Activated T-helper 9 cell treated with anti-CD3 and anti-CD28 coated beads, Interleukin-2, amount 50 U/mL, for 16 hours (primary cell): ENCODE results near the gene ATG7.
"Not testable (repeated sequence)": the region's sequence is repeated elsewhere in the genome, so short reads cannot be mapped to it uniquely, and the experiment has no call there.

ENCODE experiments used
- DNase-seq: peaks from one replicate; pipeline ENCODE4 v3.0.0-alpha.2; 2020; ENCODE audit warnings: low read depth

ATG7 gene

DNA sequence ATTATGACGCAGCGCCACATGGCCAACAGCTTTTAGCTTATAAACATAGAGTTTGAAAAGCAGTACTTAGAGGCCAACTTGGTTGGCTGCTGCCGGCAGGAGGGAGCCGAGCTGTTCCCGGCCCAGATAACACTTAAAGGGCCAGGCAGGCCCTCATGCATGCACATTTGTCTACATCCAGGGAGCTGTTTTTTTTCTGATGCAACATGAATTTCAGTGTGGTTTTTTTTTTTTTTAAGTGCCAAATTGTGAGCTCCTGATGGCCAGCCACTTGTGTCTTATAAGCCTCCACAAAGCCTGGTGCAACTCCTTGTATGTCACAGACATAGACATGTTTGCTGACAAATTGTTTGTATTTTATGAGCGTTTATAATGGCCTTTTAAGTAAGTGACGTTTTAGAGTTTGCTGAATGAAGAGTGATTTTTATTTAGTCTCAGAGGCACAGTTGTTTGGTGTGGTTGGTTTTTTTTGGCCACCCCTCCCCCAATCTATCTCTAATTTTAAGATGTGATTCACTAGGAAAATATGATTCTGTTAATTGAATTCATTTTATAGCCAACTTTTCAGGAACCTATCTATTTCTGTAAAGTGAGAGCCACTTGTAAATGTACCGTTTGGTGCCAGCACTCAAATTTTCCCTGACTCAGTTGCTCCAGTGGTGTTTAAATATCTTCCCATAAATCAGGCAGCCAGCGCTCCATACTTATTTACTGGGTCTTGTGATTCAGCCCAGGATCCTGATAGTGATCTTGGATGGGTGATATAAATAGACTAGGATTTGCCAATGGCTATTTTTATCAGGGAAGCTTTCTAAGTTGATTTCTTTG lies 237.2 kb downstream of the ATG7 start:
- DNase-seq: no peak

DNA sequence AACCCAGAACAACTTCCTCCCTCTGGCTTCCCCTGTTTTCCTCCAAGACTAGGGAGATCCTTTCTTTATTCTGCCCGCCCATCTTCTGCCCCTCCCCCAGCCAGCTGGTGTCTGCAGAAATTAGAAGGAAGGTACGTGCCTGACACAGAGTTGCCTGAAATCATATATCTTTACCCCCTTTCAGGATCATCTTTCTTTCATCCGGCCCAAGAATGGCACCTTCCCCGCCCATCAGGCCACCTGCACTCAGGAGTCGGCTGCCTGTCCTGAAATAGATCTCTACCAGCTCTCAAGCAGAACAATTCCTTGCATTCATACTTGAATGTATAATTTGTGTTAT lies 237.8 kb downstream of the ATG7 start:
- no peak for DNase-seq

DNA sequence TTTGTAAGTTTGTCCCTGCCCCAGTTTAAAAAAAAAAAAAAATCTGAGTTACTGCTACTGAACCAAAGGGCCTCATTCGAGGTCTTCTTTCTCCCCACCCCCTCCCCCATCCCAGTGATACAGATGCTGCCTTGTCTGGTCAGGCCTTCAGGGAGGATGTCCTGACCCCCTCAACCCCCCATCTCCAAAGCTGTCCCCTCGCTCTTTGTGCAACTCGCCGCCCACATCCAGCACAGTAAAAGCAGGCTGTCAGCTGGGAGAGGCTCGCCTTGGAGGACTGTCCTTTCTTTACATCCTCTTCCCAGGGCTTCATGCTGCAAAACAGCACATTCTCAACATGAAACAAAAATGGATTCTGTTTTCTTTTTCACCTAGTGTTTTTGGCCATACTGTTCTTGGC lies 238.2 kb downstream of the ATG7 start:
- no peak for DNase-seq

DNA sequence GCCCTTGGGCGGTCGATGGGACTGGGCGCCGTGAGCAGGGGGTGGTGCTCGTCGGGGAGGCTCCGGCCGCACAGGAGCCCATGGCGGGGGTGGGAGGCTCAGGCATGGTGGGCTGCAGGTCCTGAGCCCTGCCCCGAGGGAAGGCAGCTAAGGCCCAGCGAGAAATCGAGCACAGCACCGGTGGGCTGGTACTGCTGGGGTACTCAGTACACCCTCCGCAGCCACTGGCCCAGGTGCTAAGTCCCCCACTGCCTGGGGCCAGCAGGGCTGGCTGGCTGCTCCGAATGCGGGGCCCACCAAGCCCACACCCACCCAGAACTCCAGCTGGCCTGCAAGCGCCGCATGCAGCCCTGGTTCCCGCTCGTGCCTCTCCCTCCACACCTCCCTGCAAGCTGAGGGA lies 239.4 kb downstream of the ATG7 start:
- DNase-seq: not testable (repeated sequence)

- not testable (repeated sequence) for DNase-seq
Observed at GRCh38 chr3:11513125-11513816, 241.1 kb downstream of the ATG7 start.

DNA sequence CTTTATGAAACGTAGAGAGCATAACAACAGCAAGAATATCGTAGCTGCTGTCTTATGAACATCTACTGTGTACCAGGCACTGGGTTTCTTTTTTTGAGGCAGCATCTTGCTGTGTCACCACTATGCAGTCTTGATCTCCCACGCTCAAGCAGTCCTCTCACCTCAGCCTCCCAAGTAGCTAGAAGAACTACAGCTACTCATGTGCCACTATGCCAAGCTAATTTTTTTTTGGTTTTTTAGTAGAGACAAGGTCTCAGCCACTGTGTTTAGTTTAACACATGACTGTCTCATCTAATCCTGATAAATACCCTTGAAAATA lies 241.6 kb downstream of the ATG7 start:
- DNase-seq: no peak

GRCh38 chr3:11514191-11514821 lies 242.1 kb downstream of the ATG7 start:
- no peak for DNase-seq

DNA sequence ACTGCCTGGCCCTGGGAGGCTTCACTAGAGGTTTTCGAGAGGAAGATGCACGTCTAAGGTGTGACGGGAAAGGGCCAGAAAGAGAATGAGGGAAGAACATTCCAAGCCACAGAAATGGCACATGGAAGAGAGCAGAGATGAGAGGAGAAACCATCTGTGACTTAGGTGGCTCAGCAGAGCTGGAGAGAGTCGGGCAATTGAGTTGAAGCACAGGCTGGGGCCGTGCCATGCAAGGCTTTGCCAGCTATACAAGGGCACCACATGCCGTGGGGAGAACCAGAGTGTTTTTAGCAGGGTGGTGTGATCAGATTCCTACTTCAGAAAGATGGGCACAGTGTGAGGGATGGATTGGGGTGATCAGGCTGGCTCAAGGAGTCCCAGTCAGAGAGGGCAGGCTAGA lies 245.4 kb downstream of the ATG7 start:
- DNase-seq: no peak

- no peak for DNase-seq
Observed at GRCh38 chr3:11521167-11521566, 249.0 kb downstream of the ATG7 start.

GRCh38 chr3:11522398-11522715 lies 250.2 kb downstream of the ATG7 start:
- DNase-seq: no peak

GRCh38 chr3:11522953-11523571 lies 250.9 kb downstream of the ATG7 start:
- DNase-seq: no peak

GRCh38 chr3:11523572-11524101 lies 251.4 kb downstream of the ATG7 start:
- no peak for DNase-seq

DNA sequence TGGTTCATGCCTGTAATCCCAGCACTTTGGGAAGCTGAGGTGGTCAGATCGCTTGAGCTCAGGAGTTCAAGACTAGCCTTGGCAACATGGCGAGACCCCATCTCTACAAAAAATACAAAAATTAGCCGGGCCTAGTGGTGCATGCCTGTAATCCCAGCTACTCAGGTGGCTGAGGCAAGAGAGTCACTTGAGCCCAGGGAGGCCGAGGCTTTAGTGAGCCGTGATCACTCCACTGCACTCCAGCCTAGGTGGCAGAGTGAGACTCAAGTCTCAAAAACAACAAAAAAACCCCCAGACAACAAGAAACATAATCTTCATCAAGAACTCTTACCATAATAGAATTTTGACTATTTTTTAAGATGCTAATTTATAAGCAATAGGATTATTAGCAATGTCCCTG lies 253.9 kb downstream of the ATG7 start:
- DNase-seq: not testable (repeated sequence)

DNA sequence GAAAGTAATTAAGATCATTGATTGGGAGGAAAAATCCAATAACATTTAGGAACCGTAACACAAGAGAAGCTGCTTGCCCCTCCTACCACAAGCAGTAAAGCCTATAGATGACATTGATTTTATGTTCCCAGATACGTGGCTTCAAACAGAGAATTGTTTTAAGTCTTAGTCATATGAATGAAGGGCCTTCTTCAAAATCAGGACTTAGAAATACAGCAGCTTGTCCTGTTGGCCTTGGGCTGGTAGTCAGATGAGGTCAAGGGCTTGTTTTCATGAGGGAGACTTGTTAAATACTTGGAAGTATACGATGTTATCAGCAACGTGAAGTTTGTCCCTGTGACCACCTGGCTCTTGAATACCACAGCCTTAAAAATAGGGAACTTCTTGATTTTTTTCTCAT lies 257.1 kb downstream of the ATG7 start:
- DNase-seq: no peak

DNA sequence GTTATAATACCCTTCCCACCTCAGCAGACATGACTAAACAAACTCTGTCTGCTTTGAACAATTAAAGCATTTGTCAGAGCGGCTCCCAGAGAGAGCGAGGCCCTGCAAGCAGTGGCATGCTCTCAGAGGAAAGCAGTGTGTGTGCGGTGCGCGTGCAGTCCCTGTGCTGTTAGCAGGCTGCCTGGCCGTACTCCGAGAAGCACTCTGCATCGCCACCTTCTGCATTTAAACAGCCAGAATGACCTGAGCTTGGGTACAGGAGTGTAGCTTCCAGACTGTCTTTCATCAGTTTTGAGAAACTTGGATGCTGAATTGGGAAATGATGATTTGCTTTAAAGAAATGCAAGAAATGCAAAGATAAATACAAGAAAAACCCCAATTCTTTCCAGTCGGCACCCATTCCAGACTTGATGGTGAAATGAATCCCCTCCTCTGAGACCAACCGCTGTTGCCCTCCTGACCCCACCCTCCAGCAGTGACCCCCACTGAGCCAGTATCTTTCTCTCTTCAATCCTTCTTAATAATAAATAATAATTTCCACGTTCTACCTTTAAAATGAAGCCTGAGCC lies 258.0 kb downstream of the ATG7 start:
- no peak for DNase-seq

- no peak for DNase-seq
Observed at GRCh38 chr3:11532931-11533391, 260.8 kb downstream of the ATG7 start.

DNA sequence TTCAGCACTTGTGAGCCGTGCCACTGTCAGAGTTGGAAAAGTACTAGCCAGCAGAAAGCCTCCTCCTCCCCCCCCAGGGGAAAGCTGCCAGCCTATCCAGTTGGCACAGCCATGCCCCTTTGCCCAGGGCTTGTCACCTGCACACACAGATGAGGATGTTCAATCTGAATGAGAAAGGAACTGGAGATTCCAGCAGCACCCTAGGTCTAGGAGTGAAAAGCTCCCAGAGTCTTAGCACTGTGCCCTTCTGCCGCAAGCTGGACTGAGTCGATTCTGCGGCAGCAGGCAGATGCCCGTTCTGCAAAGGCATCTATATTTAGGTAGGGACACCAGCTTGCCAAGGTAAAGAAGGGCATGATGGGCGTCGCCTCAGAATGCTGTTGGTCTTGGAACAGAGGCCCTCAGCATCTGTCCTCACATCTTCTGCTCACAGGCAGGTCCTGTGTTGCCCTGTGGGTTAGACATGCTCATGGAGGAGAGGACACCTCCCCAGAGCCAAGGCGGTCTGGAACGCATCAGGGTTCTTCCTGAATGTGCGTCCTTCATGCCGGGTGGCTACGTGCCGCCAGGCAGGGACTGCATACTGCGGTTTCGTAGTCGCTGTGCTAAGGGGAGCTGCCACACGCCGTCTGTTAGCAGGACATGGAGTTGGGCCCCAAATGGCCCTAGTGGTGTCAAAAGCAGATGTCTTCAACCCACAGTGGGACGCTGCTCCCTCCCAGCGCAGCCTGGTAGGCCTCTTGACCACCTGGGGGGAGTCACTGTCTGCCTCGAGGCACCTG lies 262.0 kb downstream of the ATG7 start:
- no peak for DNase-seq

DNA sequence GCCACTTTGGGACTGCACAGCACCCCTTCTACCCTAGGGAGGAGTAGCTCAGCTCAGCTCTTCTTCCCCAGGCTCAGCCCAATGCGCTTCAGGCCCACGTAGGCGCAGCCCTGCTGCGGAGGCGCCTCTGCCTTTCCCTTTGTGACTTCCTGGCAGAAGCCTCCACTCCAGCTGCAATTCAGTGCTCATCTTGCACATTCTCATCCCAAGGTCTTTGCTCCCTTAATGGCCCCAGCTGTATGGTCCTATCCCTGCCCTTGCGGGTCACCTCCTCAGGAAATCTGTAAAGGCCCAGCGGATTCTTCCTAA lies 262.6 kb downstream of the ATG7 start:
- no peak for DNase-seq

GRCh38 chr3:11535243-11535960 lies 263.2 kb downstream of the ATG7 start:
- no peak for DNase-seq

GRCh38 chr3:11536132-11536935 lies 264.1 kb downstream of the ATG7 start:
- DNase-seq: no peak
